Thoracic aorta (tissue), 2 donors: ENCODE data around the gene SYPL2. TPM values are rescaled to one million over a fixed set of nuclear protein-coding genes. Genes with fewer than 3 reads are reported as not detected.

Experiments
- ATAC-seq: fragments of 150-250 bp; one replicate; pipeline ENCODE4 v1.8.0; 2017; ENCODE audit warnings: low read depth; ENCODE audit not compliant: insufficient number of reproducible peaks, low FRiP score
- DNase-seq: peaks from one replicate; pipeline ENCODE4 v3.0.0-alpha.2; 2020; ENCODE audit warnings: low spot score
- H3K27ac ChIP-seq, 2 donors: fragments of 200-600 bp; sonication (generic); 1 replicate in 1 of 2; 2 replicates in 1 of 2; pipeline ENCODE4 v1.5.1; 2016; ENCODE audit warnings: mild to moderate bottlenecking in 2 of 2, moderate library complexity in 2 of 2
- H3K27me3 ChIP-seq: fragments of 200-600 bp; sonication (generic); replicated peaks from 2 replicates; pipeline ENCODE4 v1.6.0; 2016; ENCODE audit warnings: mild to moderate bottlenecking; ENCODE audit not compliant: insufficient read depth
- H3K36me3 ChIP-seq: fragments of 200-600 bp; sonication (generic); one replicate; pipeline ENCODE4 v1.5.1; 2016
- H3K4me1 ChIP-seq, 2 donors: fragments of 200-600 bp; sonication (generic); 1 replicate in 1 of 2; 2 replicates in 1 of 2; pipeline versions ENCODE4 v1.5.1 to v1.6.0; 2016; ENCODE audit warnings: low read depth in 2 of 2, mild to moderate bottlenecking in 1 of 2; ENCODE audit not compliant: control insufficient read depth in 1 of 2
- H3K4me3 ChIP-seq: fragments of 200-600 bp; sonication (generic); 2 replicates; pipeline ENCODE4 v1.5.1; 2016; ENCODE audit warnings: mild to moderate bottlenecking
- H3K9me3 ChIP-seq: fragments of 200-600 bp; sonication (generic); 2 replicates; pipeline ENCODE4 v1.5.1; 2016
- total RNA-seq, 2 donors: library from RNA; depleted of rRNA; stranded (reverse); fragments of >200 nt; gene quantifications; one replicate each; pipeline versions ENCODE4 v1.1.0 to v1.2.3, GENCODE V29; 2016
- TF ChIP-seq, protein P1 (sequence below): fragments of 200-600 bp; sonication (generic); IDR thresholded peaks from one replicate; pipeline ENCODE4 v1.5.1; 2019; ENCODE audit warnings: antibody characterized with exemption

The SYPL2 gene
- total RNA-seq, 2 donors from 2014 or later: 4.2 to 6.1 TPM

DNA sequence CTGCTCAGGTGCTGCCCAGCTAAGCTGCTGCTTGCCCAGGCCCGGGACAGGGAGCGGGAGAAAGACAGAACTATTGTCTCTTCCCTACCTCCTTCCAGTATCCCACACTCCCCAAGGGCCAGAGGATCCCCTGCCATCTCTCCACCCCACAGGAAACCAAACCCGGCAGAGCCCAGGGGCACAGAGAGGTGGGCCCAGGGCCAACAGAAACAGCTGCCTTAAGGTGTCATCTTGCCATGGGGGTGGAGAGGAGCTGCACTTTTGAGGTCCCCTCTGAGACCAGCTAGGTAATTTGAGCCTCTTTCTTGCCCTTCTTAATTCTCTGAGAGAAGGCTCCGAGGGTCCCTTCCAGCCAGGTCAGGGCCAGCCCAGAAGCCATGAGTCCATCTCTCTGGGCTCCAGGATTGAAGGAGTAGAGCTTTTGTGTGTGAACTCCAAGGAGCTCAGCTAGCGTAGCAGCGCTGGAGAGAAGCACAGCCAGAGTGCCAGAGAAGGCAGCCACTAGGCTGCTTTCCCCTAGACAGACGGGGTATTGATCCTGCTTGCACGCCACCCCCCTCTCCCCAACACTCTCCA lies 63.6 kb downstream of the SYPL2 start:
- TF ChIP-seq, protein P1, sequence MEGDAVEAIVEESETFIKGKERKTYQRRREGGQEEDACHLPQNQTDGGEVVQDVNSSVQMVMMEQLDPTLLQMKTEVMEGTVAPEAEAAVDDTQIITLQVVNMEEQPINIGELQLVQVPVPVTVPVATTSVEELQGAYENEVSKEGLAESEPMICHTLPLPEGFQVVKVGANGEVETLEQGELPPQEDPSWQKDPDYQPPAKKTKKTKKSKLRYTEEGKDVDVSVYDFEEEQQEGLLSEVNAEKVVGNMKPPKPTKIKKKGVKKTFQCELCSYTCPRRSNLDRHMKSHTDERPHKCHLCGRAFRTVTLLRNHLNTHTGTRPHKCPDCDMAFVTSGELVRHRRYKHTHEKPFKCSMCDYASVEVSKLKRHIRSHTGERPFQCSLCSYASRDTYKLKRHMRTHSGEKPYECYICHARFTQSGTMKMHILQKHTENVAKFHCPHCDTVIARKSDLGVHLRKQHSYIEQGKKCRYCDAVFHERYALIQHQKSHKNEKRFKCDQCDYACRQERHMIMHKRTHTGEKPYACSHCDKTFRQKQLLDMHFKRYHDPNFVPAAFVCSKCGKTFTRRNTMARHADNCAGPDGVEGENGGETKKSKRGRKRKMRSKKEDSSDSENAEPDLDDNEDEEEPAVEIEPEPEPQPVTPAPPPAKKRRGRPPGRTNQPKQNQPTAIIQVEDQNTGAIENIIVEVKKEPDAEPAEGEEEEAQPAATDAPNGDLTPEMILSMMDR: no peak
- Histone ChIP-seq H3K4me3 (no peak overlapping the region), H3K4me1 (peaks cover 5% of the 10 kb centered on the region in 2 donors), H3K9me3 (no peaks in the 10 kb centered on the region), H3K27me3 (no peaks in the 10 kb centered on the region), H3K27ac (no peak overlapping the region), H3K36me3 (no peaks in the 10 kb centered on the region)
- no peak for DNase-seq
- ATAC-seq: no peak

DNA sequence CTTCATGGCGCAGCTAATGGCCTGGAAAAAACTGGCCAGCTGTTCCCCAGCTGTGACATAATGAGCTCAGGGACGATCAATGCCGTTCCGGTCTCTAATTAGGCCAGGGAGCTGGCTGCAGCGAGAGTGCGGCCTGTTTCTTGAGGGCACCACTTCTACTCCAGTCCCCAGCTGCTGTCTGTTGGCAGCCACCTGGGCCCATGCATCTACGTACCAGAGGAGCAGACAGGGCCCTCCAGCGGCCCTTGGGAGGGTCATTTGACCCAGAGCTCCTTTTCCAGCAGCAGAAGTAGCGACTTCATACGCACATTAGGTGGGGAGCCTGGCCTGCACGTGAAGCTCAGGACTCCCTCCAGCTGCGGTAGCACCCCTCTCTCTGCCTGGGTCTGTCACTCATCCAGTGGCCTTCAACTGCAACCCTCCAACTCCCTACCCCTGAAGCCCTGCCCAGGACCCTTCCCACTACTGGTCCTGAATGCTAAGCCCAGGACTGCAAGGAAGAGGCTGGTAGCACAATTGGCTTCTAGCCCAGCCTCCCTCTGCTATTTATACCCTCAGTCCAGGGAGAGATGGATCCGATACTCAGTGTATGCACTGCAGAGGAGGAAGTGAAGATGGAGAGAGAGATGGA lies 64.2 kb downstream of the SYPL2 start:
- ATAC-seq (no peak), DNase-seq (no peak)
- TF ChIP-seq, protein P1: no peak
- no peak overlapping the region for H3K4me3 ChIP-seq
- no peaks in the 10 kb centered on the region for H3K9me3 ChIP-seq
- H3K4me1 ChIP-seq: peaks cover 5 to 8% of the 10 kb centered on the region in 2 donors
- H3K27me3 ChIP-seq: no peaks in the 10 kb centered on the region
- H3K27ac ChIP-seq: no peak overlapping the region
- H3K36me3 ChIP-seq: no peaks in the 10 kb centered on the region

DNA sequence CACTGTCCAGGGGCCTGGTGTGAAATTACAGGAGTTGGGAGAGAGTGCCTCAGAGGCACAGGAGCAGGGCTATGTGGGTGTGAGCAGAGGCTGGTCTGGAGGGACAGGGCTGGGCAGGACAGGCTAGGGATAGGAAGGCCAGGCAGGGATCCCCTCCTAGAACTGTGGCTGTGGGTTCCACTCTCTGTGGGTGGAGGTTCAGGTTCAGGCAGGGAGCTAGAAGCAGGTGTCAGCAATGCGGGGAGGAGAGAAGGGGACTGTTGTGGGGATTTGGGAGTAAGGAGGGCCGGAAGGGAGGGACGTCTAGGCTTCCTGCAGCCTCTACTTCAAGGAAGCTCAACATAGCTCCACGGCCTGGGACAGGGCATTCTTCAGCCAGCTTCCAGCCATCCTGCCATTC lies 65.0 kb downstream of the SYPL2 start:
- Histone ChIP-seq H3K4me1 (peaks cover 5 to 13% of the 10 kb centered on the region in 2 donors), H3K27me3 (no peaks in the 10 kb centered on the region), H3K36me3 (no peaks in the 10 kb centered on the region), H3K9me3 (no peaks in the 10 kb centered on the region), H3K4me3 (no peak overlapping the region), H3K27ac (no peak overlapping the region)
- ATAC-seq (no peak), DNase-seq (no peak)
- TF ChIP-seq, protein P1: no peak

Other genes with a start within 250 kb of the SYPL2 start
- gene CELSR2, start 217.0 kb upstream of the SYPL2 start, total RNA-seq: 10 to 100 TPM in 1 of 2 donors, 1 to 10 TPM in 1; 4.0 to 10.0 TPM
- gene PSRC1, start 183.4 kb upstream of the SYPL2 start, total RNA-seq: 1 to 10 TPM; 2.4 to 2.5 TPM
- gene MYBPHL, start 159.5 kb upstream of the SYPL2 start, total RNA-seq: 1 to 10 TPM in 1 of 2 donors, not detected in 1; 1.1 TPM
- 100 to 1,000 TPM; 225 to 231 TPM for gene SORT1, start 68.6 kb upstream of the SYPL2 start, total RNA-seq
- gene PSMA5, start 40.1 kb upstream of the SYPL2 start, total RNA-seq: 10 to 100 TPM; 17.3 to 20.1 TPM
- 1 to 10 TPM; 3.1 to 7.7 TPM for gene ATXN7L2, start 17.4 kb downstream of the SYPL2 start, total RNA-seq
- gene CYB561D1, start 27.5 kb downstream of the SYPL2 start, total RNA-seq: 10 to 100 TPM in 1 of 2 donors, 1 to 10 TPM in 1; 9.5 to 16.5 TPM
- gene AMIGO1, start 43.2 kb downstream of the SYPL2 start, total RNA-seq: 10 to 100 TPM in 1 of 2 donors, 1 to 10 TPM in 1; 7.8 to 16.0 TPM
- not detected for gene GPR61, start 73.3 kb downstream of the SYPL2 start, total RNA-seq
- gene GNAI3, start 82.1 kb downstream of the SYPL2 start, total RNA-seq: 1 to 10 TPM; 5.4 to 9.3 TPM
- not detected for gene GNAT2, start 153.1 kb downstream of the SYPL2 start, total RNA-seq
- gene AMPD2, start 153.3 kb downstream of the SYPL2 start, total RNA-seq: 100 to 1,000 TPM; 169 to 202 TPM
- 10 to 100 TPM; 15.7 to 28.4 TPM for gene GSTM4, start 189.6 kb downstream of the SYPL2 start, total RNA-seq
- gene GSTM2, start 201.5 kb downstream of the SYPL2 start, total RNA-seq: 10 to 100 TPM; 49.0 to 72.4 TPM
- not detected for gene GSTM1, start 221.3 kb downstream of the SYPL2 start, total RNA-seq
- gene GSTM5, start 245.7 kb downstream of the SYPL2 start, total RNA-seq: 1 to 10 TPM; 2.0 to 6.9 TPM